GM19452 (cell line): ENCODE measurements around the gene EDNRA.

Experiments
- ATAC-seq: cut with Tn5 transposase; IDR thresholded peaks from one replicate; pipeline ENCODE4 v1.9.1; 2021; ENCODE audit not compliant: unreplicated experiment

The EDNRA gene

GRCh38 chr4:147586032-147586431 is 105.1 kb downstream of the EDNRA start:
- no peak for ATAC-seq

GRCh38 chr4:147586637-147587036 is 105.7 kb downstream of the EDNRA start:
- ATAC-seq, result no peak

DNA sequence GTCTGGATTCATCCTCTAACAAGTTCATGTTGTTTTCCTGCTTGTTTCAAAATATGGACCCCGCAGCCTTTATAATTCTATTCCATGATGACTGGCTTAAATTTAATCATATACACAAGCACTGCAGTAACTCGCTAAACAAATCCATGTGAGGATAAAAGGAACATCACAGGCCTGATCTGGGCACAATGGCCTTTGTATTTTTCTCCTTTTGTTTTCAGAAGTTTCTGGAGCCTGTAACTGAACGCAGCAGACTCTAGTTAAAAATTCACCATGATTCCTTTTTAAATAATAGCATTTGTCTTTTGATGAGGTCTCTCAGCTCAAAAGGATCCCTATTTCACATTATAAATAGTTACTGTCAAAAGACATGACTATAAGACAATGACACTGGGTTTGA is 106.1 kb downstream of the EDNRA start:
- no peak for ATAC-seq

DNA sequence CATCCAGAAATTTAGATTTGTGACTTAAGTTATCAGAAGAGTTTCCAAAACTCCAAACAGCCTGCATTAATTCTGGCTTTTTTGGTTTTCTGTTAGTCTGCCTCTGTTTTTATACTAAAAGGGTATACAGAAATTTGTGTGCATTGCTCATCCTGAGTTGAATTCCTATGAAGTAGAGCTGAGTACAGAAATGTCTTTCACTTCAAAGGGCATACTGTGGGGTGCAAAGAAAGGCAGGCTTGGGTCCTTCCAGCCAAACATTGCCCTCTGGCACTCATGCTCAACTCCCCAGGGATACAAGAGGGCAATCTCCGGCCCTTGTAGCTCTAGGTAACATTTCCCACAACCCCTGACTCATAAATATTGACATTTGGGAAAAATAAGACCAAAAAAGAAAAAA is 108.7 kb downstream of the EDNRA start:
- ATAC-seq, result no peak

DNA sequence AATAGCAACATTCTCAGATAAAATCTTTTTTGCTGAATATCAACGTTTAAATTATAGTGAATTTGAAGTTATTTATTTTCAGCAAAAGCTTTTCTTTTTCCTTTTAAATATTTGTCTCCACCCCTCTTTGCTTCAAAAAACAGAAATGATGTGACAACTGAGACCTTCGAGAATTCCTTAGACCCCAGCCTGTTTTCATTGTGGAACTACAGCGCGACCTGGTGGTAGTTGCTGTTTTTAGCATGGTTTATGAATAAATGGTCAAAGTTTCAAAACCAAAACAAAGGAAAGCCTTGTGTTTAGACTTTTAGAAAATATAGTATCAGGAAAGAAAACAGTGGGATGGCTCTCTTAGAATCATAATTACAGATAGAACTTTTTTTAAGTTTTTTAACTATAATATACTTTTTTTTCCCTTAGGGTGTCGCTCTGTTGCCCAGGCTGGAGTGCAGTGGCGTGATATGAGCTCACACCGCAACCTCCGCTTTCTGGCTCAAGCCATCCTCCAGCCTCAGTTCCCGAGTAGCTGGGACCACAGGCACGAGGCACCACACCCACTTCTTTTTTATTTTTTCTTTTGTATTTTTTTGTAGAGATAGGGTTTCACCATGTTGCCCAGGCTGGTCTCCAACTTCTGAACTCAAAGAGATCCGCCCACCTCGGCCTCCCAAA is 109.5 kb downstream of the EDNRA start:
- no peak for ATAC-seq

GRCh38 chr4:147591106-147591505 is 110.2 kb downstream of the EDNRA start:
- ATAC-seq, result no peak

DNA sequence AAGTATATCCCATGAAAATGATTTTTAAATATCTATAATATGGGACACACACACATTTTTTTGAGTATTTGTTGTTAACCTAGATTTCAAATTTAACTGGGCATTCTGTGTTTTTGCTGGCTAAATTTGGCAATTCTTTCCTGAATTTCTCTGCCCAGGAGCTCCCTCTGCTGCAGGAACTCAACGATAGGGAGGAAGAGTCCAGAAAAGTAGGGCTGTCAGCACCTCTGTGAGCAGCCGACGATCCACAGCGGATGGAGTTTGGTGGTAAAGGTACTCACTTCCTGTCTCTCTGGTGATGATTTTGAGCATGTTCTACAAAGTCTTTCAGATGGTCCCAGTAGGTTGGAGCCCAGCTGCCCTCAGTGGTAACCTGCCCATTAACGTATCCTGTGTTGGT is 113.2 kb downstream of the EDNRA start:
- no peak for ATAC-seq
